SK-N-MC (cell line): ENCODE measurements around the gene GFRA1.

Source experiments
- EZH2 ChIP-seq: fragments of 200-600 bp; sonication (generic); IDR thresholded peaks from one replicate; pipeline ENCODE4 v1.6.1; 2017; ENCODE audit warnings: antibody characterized with exemption
- POLR2AphosphoS5 ChIP-seq: IDR thresholded peaks from 2 replicates; pipeline ENCODE4 v1.6.1; 2012; ENCODE audit warnings: mild to moderate bottlenecking, low read depth, low read length, borderline replicate concordance

GRCh38 chr10:116080553-116080952 lies 192.5 kb downstream of the GFRA1 start:
- no peak for TF ChIP-seq EZH2
- no peak for TF ChIP-seq POLR2AphosphoS5
